Measurements from ENCODE around the gene CLSTN2. TPM values are rescaled to one million over a fixed set of nuclear protein-coding genes. Genes with fewer than 3 reads are reported as not detected.

CLSTN2 gene
- total RNA-seq, 2 experiments from 2014 or later: not detected

DNA sequence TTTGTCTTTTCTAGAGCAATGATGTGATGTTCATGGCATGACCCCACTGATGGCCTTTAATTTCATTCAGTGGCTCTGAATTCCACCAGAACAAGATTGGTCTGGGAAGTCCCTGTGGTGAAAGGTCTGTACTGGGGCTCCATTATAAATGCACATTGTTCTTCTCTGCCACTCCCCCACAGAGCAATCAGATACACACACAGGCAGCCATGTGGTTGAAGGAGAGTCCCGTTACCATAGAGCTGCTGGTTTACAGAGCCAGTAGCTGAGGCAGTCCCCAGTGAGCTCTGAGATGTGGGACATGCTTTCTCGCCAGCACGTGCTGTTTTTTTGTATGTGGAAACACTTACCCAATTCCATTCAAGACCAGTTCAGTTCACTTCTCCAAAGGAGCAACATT is 570.2 kb downstream of the CLSTN2 start:
- no peaks in the 10 kb centered on the region for H3K36me3 Mint-ChIP-seq (ENCODE audit: low read depth)
- peaks cover 4% of the 10 kb centered on the region for H3K27me3 Mint-ChIP-seq (ENCODE audit: low read depth)
- H3K27ac Mint-ChIP-seq: no peak overlapping the region
- ChIA-PET CTCF (no interaction called here), POLR2A (no interaction called here)
- no peaks in the 10 kb centered on the region for H3K9me3 Mint-ChIP-seq (ENCODE audit: insufficient read depth)
- no peak for DNase-seq
- no peak overlapping the region for H3K4me3 Mint-ChIP-seq
- H3K4me1 Mint-ChIP-seq (ENCODE audit: low read depth): no peaks in the 10 kb centered on the region
- ATAC-seq: no peak

DNA sequence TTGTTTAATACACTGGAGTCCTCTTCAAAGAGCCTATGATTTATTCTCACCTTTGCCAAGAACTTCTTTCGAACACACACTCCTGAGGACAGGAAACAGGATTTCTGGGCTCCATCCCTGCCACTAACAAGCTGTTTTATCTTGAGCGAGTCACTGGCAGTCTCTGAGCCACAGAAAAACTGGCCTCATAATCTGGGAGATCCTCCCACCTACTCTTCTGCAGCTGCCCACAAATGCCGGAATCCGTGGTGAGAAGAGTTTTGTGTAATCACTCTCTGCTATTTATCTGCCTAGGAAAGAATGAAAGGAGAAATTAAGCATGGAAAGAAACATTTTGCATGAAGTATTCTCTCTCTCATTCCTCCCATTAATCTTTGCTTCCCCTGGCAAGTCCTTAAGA is 570.9 kb downstream of the CLSTN2 start:
- no peak overlapping the region for H3K27ac Mint-ChIP-seq
- ATAC-seq: no peak
- CTCF ChIA-PET: no interaction called here
- H3K4me3 Mint-ChIP-seq: no peak overlapping the region
- POLR2A ChIA-PET: no interaction called here
- H3K36me3 Mint-ChIP-seq (ENCODE audit: low read depth): no peaks in the 10 kb centered on the region
- H3K4me1 Mint-ChIP-seq (ENCODE audit: low read depth): no peaks in the 10 kb centered on the region
- H3K27me3 Mint-ChIP-seq (ENCODE audit: low read depth): peaks cover 8% of the 10 kb centered on the region
- H3K9me3 Mint-ChIP-seq (ENCODE audit: insufficient read depth): no peaks in the 10 kb centered on the region
- DNase-seq: no peak

DNA sequence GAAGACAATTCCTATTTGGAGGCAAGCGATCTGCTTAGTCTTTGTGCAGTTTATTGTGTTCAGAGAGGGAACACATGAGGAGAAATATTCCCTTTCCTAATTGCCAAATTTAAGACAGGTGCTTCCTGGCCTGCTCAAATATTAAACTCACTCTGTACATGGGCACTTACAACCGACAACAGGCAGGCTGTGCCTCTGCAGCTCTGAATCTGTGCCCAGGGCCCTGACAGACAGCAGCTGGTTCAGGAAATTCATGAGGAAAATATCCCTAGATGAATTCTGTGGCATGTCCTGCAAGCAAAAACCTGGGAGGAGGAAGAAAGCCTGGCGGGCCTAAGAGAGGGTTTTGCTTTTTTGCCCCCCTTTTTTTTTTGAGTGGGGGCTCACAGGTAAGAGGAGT is 573.6 kb downstream of the CLSTN2 start:
- CTCF ChIA-PET: no interaction called here
- no peak overlapping the region for H3K27ac Mint-ChIP-seq
- no peak overlapping the region for H3K4me3 Mint-ChIP-seq
- ATAC-seq: no peak
- no peak for DNase-seq
- H3K4me1 Mint-ChIP-seq (ENCODE audit: low read depth): no peaks in the 10 kb centered on the region
- no peaks in the 10 kb centered on the region for H3K9me3 Mint-ChIP-seq (ENCODE audit: insufficient read depth)
- POLR2A ChIA-PET: no interaction called here
- H3K27me3 Mint-ChIP-seq (ENCODE audit: low read depth): peaks cover 8% of the 10 kb centered on the region
- H3K36me3 Mint-ChIP-seq (ENCODE audit: low read depth): no peaks in the 10 kb centered on the region

DNA sequence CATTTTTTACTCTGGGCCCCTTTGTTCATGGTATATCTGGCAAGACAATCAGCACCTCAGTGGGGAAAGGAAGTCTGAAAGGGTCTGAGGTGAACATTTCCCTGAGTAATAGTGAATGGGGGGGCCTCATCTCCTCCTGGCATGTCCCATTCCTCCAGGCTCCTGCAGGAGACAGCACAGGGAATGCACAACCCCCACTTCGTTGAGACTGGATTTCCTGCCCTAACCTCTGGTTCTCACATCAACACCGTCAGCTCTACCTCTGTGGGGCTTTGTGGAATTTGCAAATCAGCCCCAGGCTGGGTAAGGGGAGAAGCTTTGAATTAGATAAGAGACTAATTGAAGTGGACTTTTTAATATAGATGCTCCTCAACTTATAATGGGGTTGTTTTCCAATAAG is 574.5 kb downstream of the CLSTN2 start:
- ChIA-PET CTCF (no interaction called here), POLR2A (no interaction called here)
- H3K4me1 Mint-ChIP-seq (ENCODE audit: low read depth): no peaks in the 10 kb centered on the region
- H3K36me3 Mint-ChIP-seq (ENCODE audit: low read depth): no peaks in the 10 kb centered on the region
- DNase-seq (no peak), ATAC-seq (no peak)
- H3K27ac Mint-ChIP-seq: no peak overlapping the region
- peaks cover 8% of the 10 kb centered on the region for H3K27me3 Mint-ChIP-seq (ENCODE audit: low read depth)
- no peak overlapping the region for H3K4me3 Mint-ChIP-seq
- H3K9me3 Mint-ChIP-seq (ENCODE audit: insufficient read depth): no peaks in the 10 kb centered on the region

DNA sequence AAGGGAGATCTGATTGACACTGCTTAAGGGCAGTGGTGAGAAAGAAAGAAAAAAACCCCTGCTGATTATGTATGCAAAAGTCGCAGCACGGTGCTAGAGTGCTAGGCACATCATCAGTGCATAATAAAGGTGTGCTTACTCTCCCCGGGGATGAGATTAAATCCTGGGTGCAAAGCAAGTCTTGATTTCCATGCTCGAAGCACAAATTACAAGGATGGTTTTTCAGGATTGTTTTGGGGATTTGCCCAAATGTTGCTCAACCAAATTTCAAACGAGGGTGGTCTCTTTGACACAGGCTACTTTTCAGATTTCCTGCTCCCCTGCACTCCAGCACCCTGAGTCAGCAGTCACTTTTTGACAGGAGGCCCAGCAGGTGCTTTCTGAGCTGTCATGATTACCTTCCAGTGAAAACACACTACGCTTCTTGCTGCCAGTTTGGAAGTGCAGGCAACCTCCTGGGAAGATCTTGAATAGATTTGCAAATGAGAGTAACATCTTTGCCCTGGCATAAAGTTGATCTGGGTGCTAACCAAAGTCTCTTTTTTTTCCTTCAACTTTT is 575.4 kb downstream of the CLSTN2 start:
- no peaks in the 10 kb centered on the region for H3K9me3 Mint-ChIP-seq (ENCODE audit: insufficient read depth)
- POLR2A ChIA-PET: no interaction called here
- DNase-seq (no peak), ATAC-seq (no peak)
- peaks cover 8% of the 10 kb centered on the region for H3K27me3 Mint-ChIP-seq (ENCODE audit: low read depth)
- no peak overlapping the region for H3K4me3 Mint-ChIP-seq
- no peaks in the 10 kb centered on the region for H3K36me3 Mint-ChIP-seq (ENCODE audit: low read depth)
- H3K4me1 Mint-ChIP-seq (ENCODE audit: low read depth): no peaks in the 10 kb centered on the region
- CTCF ChIA-PET: no interaction called here
- H3K27ac Mint-ChIP-seq: no peak overlapping the region

DNA sequence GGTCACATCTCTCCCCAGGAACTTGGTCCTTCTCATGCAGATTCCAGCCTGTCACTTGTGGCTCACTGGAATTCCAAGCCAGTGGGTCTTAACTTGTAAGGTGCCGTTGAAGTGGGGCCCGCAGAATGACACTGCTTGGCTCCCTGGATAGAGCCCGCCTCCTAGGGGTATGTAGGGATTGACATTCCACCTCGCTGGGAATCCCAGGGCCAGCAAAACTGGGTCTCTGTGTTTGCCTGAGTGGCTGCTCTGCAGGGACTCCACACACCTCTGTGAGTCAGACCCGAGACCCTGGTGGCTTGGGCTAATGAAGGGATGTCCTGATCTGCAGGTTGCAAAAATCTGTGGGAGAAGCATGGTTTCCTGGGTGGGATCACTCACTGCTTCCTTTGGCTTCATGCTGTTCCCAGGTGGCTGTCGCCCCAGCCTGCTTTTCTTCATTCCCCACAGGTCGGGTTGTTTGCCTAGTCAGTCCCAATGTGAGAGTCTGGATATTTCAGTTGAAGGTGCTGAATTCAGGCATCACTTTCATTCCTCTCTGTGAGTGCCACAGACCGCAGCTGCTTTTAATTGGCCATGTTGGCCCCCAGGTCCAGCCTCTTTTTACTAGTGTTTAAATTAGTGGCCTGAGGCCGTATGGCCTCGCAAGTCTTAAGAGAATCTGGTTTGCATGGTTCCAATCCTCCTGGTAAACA is 586.9 kb downstream of the CLSTN2 start:
- H3K4me1 Mint-ChIP-seq (ENCODE audit: low read depth): no peaks in the 10 kb centered on the region
- H3K9me3 Mint-ChIP-seq (ENCODE audit: insufficient read depth): no peaks in the 10 kb centered on the region
- no peak for DNase-seq
- H3K27ac Mint-ChIP-seq: no peak overlapping the region
- ChIA-PET POLR2A (no interaction called here), CTCF (no interaction called here)
- H3K4me3 Mint-ChIP-seq: no peak overlapping the region
- no peaks in the 10 kb centered on the region for H3K36me3 Mint-ChIP-seq (ENCODE audit: low read depth)
- no peaks in the 10 kb centered on the region for H3K27me3 Mint-ChIP-seq (ENCODE audit: low read depth)
- ATAC-seq: no peak

DNA sequence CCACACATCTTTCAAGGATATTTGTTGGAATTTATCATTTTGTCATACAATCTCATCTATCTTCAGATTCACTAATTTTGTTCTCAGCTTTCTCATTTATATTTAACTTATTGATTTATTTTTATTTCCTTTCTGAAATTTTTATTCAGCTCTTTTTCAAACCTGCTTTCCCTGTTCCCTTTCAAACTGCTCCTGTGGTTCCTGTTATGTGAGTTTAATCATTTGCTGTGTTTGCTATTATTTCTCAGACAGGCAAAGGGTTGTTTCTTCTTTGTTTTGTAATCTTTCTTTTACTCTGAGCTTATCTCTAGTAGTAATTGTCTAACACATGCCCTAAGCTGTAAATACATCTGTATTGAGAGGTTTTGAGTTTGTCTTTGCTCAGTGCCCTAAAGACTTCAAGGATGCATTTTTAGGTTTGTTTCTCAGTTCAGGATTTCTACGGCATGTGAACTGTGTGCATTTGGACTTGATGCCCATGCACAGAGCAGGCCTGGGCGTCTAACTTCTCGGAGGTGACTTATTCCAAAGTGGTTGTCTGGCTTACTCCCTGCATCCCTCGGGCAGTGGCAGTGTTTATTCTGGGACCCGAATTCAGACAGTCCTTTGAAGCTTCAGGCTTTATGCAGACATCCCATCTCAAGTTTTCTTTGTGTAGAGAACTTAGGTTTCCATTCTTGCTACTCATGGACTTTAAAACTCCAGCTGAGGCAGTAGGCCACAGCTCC is 587.8 kb downstream of the CLSTN2 start:
- Mint-ChIP-seq H3K36me3 (ENCODE audit: low read depth) (no peaks in the 10 kb centered on the region), H3K9me3 (ENCODE audit: insufficient read depth) (no peaks in the 10 kb centered on the region), H3K27me3 (ENCODE audit: low read depth) (no peaks in the 10 kb centered on the region), H3K4me3 (no peak overlapping the region), H3K4me1 (ENCODE audit: low read depth) (no peaks in the 10 kb centered on the region), H3K27ac (no peak overlapping the region)
- ATAC-seq: no peak
- POLR2A ChIA-PET: no interaction called here
- DNase-seq: no peak
- CTCF ChIA-PET: no interaction called here

DNA sequence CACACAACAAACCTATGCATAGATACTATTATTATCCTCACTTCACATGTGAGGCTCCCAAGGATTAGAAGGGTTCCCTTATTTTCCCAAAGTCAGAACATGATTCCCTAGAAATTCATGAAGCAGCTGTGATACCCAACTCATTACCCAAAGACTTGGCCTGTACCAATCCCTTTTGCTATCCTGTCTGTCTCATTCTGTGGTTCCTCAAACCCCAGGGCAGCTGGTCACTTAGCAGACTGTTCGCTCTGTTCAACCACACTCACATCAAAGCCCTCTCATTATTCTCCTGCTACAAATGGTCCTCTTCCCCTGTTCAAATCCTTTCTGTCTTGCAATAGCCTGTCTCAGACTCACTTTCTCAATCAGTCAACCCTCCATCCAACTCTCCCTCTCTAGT is 588.6 kb downstream of the CLSTN2 start:
- Mint-ChIP-seq H3K4me1 (ENCODE audit: low read depth) (no peaks in the 10 kb centered on the region), H3K4me3 (no peak overlapping the region), H3K27me3 (ENCODE audit: low read depth) (no peaks in the 10 kb centered on the region), H3K9me3 (ENCODE audit: insufficient read depth) (no peaks in the 10 kb centered on the region), H3K36me3 (ENCODE audit: low read depth) (no peaks in the 10 kb centered on the region), H3K27ac (no peak overlapping the region)
- no peak for ATAC-seq
- no peak for DNase-seq
- POLR2A ChIA-PET: no interaction called here
- CTCF ChIA-PET: no interaction called here

DNA sequence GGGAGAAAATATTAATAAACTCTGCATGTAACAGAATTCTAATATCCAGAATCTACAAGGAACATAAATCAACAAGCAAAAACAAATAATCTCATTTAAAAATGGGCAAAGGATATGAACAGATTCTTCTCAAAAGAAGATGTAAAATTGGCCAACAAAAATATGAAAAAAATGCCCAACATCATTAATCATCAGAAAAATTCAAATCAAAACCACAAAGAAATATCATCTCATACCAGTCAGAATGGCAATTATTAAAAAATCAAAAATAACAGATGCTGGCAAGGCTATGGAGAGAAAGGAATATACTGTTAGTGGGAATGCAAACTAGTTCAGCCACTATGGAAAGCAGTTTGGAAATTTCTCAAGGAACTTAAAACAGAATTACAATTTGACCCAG is 592.2 kb downstream of the CLSTN2 start:
- no peak for DNase-seq
- no peak for ATAC-seq
- Mint-ChIP-seq H3K4me3 (no peak overlapping the region), H3K9me3 (ENCODE audit: insufficient read depth) (no peaks in the 10 kb centered on the region), H3K27ac (no peak overlapping the region), H3K27me3 (ENCODE audit: low read depth) (no peaks in the 10 kb centered on the region), H3K36me3 (ENCODE audit: low read depth) (no peaks in the 10 kb centered on the region), H3K4me1 (ENCODE audit: low read depth) (no peaks in the 10 kb centered on the region)
- POLR2A ChIA-PET: no interaction called here
- CTCF ChIA-PET: no interaction called here

DNA sequence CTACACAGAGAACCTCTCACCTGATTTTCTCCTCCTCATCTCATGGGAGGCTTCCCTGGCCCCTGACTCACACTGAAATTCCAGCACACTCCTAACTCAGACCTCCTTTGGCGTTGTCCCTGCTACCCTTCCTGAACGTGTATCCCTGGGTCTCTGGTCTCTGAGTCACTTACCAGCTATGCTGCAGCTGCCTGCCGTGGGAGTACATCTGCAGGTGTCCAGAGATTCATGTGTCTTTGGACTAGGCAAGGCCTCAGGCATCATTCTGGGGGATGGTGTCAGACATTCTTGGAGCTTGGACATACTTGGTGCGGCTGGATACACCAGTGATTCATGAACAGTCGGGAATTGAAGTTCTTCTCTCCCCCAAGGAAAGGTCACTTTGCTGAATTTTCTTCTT is 594.1 kb downstream of the CLSTN2 start:
- no peaks in the 10 kb centered on the region for H3K9me3 Mint-ChIP-seq (ENCODE audit: insufficient read depth)
- no peaks in the 10 kb centered on the region for H3K4me1 Mint-ChIP-seq (ENCODE audit: low read depth)
- ATAC-seq (no peak), DNase-seq (no peak)
- H3K27me3 Mint-ChIP-seq (ENCODE audit: low read depth): no peaks in the 10 kb centered on the region
- H3K4me3 Mint-ChIP-seq: no peak overlapping the region
- H3K27ac Mint-ChIP-seq: no peak overlapping the region
- no peaks in the 10 kb centered on the region for H3K36me3 Mint-ChIP-seq (ENCODE audit: low read depth)
- ChIA-PET POLR2A (no interaction called here), CTCF (no interaction called here)

DNA sequence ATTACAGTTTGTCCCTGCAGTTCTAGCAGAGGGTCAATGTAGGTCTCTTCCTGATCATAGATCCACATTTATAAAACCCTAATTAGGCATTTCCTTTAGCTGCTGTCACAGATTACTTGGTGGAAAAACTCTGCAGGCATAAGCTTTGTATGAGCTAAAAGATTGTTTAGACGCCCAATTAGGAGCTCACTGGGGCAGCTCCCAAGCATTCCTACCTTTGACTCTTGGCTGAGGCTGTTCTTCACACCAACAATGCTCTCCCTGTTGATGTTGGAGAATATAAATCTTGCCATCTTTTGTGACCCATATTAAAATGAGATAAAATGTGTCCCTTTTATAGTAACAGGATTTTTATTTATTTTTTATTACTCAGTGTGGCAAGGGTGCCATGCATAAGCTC is 594.6 kb downstream of the CLSTN2 start:
- no peaks in the 10 kb centered on the region for H3K36me3 Mint-ChIP-seq (ENCODE audit: low read depth)
- ChIA-PET POLR2A (no interaction called here), CTCF (no interaction called here)
- DNase-seq (no peak), ATAC-seq (no peak)
- H3K9me3 Mint-ChIP-seq (ENCODE audit: insufficient read depth): no peaks in the 10 kb centered on the region
- H3K4me1 Mint-ChIP-seq (ENCODE audit: low read depth): no peaks in the 10 kb centered on the region
- no peak overlapping the region for H3K4me3 Mint-ChIP-seq
- no peaks in the 10 kb centered on the region for H3K27me3 Mint-ChIP-seq (ENCODE audit: low read depth)
- H3K27ac Mint-ChIP-seq: no peak overlapping the region

DNA sequence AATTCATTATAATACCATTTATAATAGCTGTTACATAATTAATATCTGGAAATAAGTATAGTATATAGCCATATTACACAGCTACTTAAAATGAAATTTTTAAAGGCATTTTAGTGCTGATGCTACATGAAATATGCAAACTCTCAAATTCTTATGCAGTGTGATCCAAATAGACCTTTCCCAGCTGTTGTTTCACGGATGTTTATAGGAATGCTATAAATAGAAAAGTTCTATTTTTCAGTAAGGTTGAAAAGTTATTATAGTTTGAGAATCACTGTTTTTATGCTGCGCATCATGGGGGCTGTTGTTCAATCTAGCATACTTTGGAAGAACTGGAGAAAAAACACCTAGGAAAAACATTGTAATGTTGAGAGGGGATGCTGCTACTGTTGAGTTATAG is 595.1 kb downstream of the CLSTN2 start:
- H3K27me3 Mint-ChIP-seq (ENCODE audit: low read depth): no peaks in the 10 kb centered on the region
- ATAC-seq (no peak), DNase-seq (no peak)
- no peak overlapping the region for H3K4me3 Mint-ChIP-seq
- H3K9me3 Mint-ChIP-seq (ENCODE audit: insufficient read depth): no peaks in the 10 kb centered on the region
- no peaks in the 10 kb centered on the region for H3K4me1 Mint-ChIP-seq (ENCODE audit: low read depth)
- POLR2A ChIA-PET: no interaction called here
- H3K27ac Mint-ChIP-seq: no peak overlapping the region
- CTCF ChIA-PET: no interaction called here
- no peaks in the 10 kb centered on the region for H3K36me3 Mint-ChIP-seq (ENCODE audit: low read depth)

DNA sequence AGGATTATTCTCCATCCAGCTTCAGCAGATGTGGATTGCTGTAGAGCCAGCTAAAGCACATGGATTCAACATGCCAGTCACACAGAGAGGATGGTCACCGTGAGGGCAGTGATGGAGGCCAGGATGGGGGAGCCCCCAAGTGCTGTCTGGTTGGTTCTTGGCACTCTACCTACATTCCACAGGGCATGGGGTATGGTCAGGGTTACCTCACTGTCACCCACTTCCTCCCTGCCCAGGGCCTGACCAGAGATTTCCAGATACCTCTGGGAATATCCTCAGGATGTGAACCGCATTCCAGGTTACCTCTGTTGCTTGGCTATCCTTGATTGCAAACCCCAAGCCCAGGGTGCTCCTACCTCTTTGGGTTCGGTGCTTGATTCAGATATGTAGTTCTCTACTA is 595.6 kb downstream of the CLSTN2 start:
- no peak for DNase-seq
- ChIA-PET CTCF (no interaction called here), POLR2A (no interaction called here)
- no peaks in the 10 kb centered on the region for H3K9me3 Mint-ChIP-seq (ENCODE audit: insufficient read depth)
- no peaks in the 10 kb centered on the region for H3K27me3 Mint-ChIP-seq (ENCODE audit: low read depth)
- H3K4me3 Mint-ChIP-seq: no peak overlapping the region
- H3K27ac Mint-ChIP-seq: no peak overlapping the region
- no peaks in the 10 kb centered on the region for H3K4me1 Mint-ChIP-seq (ENCODE audit: low read depth)
- H3K36me3 Mint-ChIP-seq (ENCODE audit: low read depth): no peaks in the 10 kb centered on the region
- ATAC-seq: no peak

Data from activated CD8-positive, alpha-beta T cell treated with anti-CD3 and anti-CD28 coated beads, Interleukin-2, amount 10 ng/mL, durations not matched to agents 7 days and 5 days (primary cell).